GM13976 (cell line): ENCODE data around the gene NFU1.

Source experiments
- DNase-seq: peaks from one replicate; pipeline ENCODE4 v3.0.0; 2012; ENCODE audit warnings: low spot score
- in situ Hi-C: fragments of 300-500 bp; cut with MboI; formaldehyde crosslinking; loops from one replicate; pipeline ENCODE4 v1.12.0; 2022; ENCODE audit warnings: low sequenced_read_pairs, mixed read lengths, inconsistent platforms; ENCODE audit not compliant: unreplicated experiment
- TF ChIP-seq, protein P1 (sequence below): IDR thresholded peaks from 2 replicates; pipeline ENCODE4 v1.5.1; 2012; ENCODE audit warnings: borderline replicate concordance, mild to moderate bottlenecking; ENCODE audit not compliant: insufficient read depth; ENCODE audit errors: extremely low read depth, missing control alignments, control extremely low read depth

The NFU1 gene

DNA sequence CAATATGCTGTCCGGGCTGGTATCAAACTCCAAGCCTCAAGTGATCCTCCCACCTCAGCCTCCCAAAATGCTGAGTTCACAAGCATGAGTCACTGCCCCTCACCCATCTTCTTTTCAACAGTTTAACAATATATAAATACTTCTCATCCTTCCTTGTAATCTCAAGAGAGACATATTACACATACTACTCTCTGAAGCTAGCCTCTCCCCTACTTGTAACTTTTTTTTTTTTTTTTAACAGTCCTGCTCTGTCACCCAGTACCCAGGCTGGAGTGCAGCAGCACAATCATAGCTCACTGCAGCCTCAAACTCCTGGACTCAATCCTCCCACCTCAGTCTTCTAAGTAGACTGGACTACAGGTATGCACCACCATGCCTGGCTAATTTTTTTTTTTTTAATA is 55.9 kb downstream of the NFU1 start:
- in situ Hi-C loops = no loop called here
- DNase-seq = no peak
- TF ChIP-seq, protein P1, sequence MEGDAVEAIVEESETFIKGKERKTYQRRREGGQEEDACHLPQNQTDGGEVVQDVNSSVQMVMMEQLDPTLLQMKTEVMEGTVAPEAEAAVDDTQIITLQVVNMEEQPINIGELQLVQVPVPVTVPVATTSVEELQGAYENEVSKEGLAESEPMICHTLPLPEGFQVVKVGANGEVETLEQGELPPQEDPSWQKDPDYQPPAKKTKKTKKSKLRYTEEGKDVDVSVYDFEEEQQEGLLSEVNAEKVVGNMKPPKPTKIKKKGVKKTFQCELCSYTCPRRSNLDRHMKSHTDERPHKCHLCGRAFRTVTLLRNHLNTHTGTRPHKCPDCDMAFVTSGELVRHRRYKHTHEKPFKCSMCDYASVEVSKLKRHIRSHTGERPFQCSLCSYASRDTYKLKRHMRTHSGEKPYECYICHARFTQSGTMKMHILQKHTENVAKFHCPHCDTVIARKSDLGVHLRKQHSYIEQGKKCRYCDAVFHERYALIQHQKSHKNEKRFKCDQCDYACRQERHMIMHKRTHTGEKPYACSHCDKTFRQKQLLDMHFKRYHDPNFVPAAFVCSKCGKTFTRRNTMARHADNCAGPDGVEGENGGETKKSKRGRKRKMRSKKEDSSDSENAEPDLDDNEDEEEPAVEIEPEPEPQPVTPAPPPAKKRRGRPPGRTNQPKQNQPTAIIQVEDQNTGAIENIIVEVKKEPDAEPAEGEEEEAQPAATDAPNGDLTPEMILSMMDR = no peak

DNA sequence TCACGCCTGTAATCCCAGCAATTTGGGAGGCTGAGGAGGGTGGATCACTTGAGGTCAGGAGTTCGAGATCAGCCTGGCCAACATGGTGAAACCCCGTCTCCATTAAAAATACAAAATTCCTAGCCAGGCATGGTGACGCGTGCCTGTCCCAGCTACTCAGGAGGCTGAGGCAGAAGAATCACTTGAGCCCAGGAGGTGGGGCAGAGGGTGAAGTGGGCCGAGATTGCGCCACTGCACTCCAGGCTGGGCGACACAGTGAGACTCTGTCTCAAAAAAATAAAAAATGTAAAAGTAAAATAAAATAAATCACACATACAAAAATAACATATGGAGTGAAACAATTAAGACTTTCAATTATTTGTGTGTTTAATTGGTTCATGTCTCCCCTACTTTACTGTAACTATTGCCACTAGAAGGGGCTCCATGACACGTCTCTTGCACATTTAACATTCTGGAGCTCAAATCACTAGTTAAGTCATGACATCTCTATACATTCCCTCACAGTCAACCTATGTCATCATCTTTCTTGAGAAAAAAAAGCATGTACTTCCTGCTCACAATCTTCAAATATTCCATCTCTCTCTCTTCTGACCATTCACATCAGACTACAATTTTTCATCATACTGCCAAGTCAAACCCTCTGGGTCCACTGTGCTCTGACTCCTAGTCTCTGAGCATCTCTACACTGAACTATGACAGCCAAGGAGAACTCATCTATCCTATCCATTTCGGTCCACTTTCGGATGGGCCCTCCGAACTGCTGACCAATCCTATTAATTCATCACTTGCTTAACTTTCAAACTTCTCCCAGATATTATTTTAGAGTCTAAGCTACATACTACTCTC is 56.9 kb downstream of the NFU1 start:
- TF ChIP-seq, protein P1 = no peak
- in situ Hi-C loops = no loop called here
- DNase-seq = no peak

DNA sequence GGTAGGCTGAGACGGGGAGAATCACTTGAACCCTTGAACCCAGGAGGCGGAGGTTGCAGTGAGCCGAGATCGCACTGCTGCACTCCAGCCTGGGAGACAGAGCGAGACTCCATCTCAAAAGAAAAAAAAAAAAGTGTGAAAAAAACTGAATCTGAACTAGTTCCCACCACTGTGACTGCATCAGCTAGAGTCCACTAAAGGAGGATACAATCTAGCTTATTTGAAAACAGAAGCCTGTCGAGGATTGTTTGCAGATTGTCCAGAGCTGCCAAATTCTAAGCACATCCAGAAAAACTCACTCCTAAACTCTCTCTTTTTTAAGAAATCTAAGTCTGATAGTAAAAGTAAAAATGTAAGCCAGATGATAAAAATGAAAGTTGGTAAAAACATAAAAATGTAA is 60.8 kb downstream of the NFU1 start:
- TF ChIP-seq, protein P1 = no peak
- DNase-seq = no peak
- in situ Hi-C loops = no loop called here

DNA sequence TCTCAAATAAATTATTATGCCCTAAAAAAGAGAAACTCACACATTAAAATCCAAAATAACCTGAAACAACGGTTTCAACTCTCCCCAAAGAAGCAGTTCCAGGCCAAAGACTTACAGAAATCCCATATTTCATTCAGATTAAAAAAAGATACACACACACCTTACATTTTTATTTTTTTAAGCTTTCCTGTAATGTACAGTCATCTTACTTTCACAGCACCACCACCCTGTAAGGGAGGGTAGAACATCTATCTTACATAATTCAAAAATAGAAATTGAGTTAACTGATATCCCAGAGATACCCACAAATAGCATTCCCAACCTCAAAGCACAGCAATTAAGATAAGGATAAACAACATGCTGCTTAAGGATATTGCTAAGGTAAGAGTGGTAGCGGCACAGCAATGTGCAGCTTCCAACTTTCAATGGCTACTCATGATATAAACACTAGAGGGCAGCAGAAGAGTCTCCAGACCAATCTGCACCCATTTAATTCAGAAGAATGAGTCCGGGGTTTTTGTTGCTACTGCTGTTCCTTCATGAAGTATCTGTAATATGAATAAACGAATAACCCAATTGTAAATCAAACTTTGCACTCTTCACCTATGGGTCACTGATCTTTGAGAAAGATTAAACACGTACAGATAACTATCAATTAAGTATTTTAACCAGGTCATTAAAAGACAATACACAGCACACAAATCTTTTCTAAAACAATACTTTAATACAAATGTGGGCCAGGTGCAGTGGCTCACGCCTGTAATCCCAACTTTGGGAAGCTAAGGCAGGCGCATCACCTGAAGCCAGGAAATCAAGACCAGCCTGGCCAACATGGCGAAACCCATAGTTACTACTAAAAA is 61.5 kb downstream of the NFU1 start:
- in situ Hi-C loops = no loop called here
- TF ChIP-seq, protein P1 = peak; percentile 44
- peak; percentile 47 for DNase-seq

DNA sequence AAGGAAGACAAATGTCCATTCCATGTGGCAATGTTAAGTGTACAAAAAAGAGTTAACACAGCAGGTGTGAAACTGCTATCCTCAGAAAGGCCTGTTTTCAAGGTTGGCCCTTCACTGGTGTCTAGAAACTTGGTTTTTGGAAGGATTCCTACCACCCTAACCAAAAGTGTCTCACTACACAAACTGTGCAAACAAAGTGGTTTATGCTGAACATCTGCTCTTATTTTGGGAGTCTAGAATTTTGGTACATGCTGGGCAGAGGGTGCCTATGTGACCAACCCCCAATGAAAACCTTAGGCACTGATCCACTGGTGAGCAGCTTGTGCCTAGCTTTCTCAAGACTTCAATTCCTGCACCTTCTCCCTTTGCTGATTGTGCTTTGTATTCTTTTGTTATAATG is 64.5 kb downstream of the NFU1 start:
- in situ Hi-C loops = no loop called here
- no peak for DNase-seq
- TF ChIP-seq, protein P1 = no peak

DNA sequence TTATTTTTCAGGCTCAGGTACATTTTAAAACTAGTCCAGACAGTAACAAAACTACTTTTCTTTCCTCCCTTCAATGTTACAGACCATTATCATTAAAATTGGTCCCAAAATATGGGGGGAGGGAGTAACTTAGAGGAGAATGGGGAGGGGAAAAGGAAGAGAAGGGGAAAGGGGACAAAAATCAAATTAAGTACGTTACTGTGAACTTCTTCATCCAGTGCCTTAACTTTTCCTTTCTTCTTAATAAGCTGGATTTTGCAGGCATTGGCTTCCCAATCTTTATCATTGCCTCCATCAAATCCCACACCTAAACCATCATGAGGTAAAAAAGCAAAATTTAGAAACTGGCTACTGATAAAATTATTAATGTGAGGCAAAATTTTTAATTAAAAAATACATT is 67.4 kb downstream of the NFU1 start:
- TF ChIP-seq, protein P1 = no peak
- no peak for DNase-seq
- in situ Hi-C loops = no loop called here
